H54 (cell line): Measurements from ENCODE around the gene XNDC1N.

Source experiments
- DNase-seq: peaks from one replicate; pipeline ENCODE4 v3.0.0; 2011; ENCODE audit warnings: low spot score, mixed read lengths; ENCODE audit not compliant: insufficient read length
- FAIRE-seq: peaks from 3 replicates; lab custom pipeline; 2011; peaks lifted over from hg19 to GRCh38; lab: Jason Lieb, UNC
- POLR2A ChIP-seq: IDR thresholded peaks from 2 replicates; pipeline ENCODE4 v1.6.1; 2011; ENCODE audit warnings: low read depth, mild to moderate bottlenecking, low read length

XNDC1N gene

DNA sequence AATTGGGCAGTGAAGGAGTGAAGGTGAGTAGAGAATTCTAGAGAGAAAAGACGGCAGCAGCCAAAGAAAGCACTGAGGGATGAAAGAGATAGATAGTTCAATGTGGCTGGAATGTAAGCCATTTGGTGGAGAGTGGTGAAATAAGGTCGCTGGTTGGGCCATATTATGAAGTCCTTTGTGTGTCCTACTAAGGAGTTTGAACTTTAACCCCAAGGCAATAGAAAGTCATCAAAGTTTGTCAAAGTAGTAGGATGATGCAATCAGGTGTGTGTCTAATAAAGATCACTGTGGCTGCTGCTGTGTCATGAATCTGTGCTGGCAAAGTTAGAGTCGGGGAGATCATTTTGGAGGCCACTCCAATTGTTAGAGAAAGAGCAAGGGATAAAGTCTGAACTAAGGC is 19.1 kb upstream of the XNDC1N start:
- no peak for TF ChIP-seq POLR2A
- FAIRE-seq, result no peak
- no peak for DNase-seq

DNA sequence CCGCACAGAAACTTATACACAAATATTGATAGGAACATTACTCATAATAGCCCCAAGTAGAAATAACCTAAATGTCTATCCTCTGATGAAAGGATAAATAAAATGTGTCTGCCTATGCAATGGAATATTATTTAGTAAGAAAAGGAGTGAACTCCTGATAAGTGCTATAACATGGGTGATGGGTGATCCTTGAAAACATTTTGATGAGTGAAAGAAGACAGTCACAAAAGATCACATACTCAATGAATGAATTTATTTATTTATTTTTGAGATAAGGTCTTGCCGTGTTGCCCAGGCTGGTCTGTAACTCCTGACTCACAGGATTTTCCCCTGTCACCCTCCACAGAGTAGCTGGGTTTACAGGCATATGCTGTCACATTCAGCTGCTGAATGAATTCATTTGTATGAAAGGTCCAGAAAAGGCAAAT is 17.8 kb upstream of the XNDC1N start:
- DNase-seq, result peak; percentile 23
- no peak for FAIRE-seq
- no peak for TF ChIP-seq POLR2A

DNA sequence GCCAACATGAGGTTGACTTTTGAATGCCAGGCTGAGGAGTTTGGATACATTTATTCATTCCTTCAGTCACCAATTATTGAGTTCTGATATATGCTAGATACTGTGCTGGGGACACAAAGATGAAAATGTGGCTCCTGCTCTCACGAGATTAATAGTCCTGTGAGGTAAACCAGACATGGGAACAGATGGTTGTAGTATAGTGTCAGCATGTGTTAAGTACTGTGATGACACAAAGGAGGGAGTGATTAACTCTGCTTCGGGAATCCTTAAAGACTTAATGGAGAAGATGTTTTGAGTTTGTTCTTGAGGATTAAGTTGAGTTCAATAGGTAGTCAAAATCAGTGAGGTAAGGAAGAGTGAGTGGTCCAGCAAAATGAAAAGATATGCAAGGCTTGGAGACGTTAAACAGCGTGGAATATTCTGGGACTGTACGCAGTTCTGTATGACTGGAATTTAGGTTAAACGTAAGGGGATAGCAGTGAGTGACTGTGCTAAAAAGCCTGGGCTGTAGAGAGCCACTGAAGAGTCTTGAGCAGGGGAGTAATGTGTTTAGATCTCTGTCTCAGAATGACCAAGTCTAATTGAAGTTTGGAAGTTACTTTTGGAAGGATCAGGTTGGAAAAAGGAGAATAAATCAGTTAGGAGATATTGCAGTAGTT is 12.3 kb upstream of the XNDC1N start:
- no peak for TF ChIP-seq POLR2A
- FAIRE-seq, result no peak
- DNase-seq, result no peak

DNA sequence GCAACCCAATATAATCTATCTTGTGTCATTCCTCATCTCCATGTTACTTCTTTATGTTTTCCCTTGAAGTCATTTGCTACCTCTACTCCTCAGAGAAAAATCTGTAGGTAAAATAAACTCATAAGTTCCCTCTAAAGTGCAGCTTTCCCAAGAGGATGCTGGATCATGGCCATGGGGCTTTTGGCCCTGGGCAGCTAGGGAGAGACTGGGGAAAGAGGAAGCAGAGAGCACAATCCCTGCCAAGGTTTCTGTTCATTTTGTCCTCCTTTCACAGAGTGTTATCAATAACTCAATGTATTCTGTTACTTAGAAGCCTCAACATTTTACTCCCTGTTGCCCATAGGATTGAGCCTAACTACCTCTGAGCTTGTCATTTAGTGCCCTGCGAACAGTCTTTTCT is 9.4 kb upstream of the XNDC1N start:
- TF ChIP-seq POLR2A, result no peak
- FAIRE-seq (no peak), DNase-seq (no peak)

DNA sequence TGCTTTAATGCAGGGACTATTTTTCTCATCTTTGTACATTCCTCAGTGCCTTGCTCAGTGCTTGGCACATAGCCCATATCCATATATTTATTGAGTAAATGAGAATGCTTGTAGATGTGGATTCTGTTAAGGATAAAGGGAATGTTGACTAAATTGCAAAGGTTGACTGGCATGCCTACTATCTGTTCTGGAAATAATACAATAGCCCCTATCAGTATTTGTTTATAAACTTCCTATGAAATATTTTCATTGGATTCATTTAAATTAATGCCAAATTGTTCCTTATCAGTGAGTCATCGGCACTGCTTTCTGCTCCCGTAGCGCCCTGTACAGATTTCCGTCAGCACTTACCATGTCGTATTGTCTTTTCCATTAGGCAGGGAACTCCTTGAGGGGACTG is 8.4 kb upstream of the XNDC1N start:
- no peak for TF ChIP-seq POLR2A
- no peak for FAIRE-seq
- no peak for DNase-seq

DNA sequence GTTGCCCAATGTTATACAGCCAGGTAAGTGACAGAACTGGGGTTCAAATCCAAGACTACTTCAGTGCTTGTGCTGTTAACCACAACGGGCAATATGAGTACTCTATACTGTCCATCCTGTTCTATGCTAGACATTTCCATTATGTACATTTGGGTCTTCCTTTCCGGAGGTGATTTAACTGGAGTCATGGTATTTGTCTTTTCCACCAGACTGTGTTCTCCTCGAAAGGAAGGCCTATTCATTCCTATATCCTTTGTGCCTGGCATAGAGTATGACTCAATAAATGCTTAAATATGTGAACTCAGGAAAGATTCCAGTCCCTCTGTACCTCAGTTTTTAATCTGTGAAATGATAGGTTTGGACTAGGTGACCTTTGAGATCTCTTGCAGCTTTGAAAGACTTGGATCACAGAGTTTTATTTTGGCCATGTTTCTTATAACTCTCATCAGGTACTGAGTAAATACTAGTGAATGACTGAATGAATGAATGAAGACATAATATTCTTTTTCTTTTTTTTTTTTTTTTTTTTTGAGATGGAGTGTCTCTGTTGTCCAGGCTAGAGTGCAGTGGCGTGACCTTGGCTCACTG is 7.0 kb upstream of the XNDC1N start:
- DNase-seq (no peak), FAIRE-seq (no peak)
- TF ChIP-seq POLR2A, result no peak

DNA sequence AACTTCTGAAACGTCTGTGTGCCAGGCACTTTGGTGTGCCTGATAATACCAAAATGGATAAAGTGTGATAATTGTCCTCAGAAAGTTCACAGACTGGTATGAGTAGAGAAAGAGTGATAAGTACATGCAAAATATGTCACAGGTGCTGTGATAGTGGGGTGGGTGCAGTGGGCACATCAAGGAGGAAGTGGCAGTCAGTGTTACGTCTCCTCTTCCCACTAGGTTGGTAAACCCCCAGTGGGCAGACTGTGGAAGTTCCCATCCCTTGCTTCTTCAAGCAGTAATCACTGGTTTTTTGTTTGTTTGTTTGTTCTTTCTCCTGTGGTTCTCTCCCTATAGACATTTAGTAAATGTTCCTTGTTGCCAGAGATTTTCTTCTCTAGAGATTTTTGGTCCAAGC is 5.8 kb upstream of the XNDC1N start:
- no peak for FAIRE-seq
- no peak for TF ChIP-seq POLR2A

DNA sequence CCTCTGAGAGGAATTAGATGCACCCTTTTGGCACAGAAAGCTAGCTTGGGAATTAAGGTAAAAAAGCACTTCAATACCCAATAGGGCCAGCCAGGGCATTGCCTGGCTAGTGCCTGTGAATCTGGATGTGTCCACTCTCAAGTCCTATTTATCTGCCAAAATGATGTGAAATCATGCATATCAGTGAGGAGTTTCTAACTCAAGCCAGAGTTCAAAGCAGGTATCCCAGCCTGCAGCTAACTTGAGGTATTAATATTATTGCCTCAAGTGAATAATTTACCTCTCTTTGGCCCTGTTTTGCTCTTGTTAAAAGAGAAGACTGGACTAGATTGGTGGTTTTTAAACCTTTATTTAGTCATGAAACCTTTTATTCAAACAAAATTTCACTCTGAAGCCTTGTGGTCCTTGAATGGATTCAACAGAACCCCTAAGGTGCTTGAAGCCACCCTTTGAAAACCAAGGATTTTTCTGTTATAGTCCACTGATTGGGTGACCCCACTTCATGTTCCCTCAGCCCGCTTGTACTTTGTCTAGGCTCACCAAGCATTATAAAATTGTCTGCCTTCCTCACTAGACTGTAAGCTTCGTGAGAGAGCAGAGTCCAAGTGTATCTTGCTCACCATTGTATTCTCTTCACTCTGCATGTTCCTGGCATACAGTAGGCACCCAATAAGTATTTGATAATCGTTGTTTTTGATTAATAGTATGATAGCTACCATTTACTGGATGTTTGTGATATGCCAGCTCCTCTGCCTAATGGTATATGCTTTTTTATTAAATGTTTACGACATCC is 4.9 kb upstream of the XNDC1N start:
- no peak for FAIRE-seq
- no peak for TF ChIP-seq POLR2A
- DNase-seq, result no peak

More for the DNA sequence above, 5.8 kb upstream of the XNDC1N start:
- no peak for DNase-seq

DNA sequence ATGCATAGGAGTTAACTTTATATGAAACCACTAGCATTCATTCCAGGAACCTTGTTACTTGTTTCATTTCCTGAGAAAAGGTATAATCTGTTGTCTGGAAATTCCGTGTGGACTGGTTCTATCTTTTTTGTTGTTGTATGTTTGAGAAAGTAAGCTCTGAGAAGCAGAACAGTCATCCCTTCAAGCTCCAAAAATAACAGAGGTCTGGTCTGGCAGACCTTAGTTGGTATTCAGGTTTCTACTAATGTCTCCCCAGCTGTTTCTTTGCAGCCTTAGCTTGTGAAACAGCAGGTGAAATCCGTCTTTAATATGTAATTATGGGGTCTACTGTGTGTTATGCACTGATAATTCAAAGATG is 2.8 kb upstream of the XNDC1N start:
- FAIRE-seq, result no peak
- no peak for DNase-seq
- no peak for TF ChIP-seq POLR2A

DNA sequence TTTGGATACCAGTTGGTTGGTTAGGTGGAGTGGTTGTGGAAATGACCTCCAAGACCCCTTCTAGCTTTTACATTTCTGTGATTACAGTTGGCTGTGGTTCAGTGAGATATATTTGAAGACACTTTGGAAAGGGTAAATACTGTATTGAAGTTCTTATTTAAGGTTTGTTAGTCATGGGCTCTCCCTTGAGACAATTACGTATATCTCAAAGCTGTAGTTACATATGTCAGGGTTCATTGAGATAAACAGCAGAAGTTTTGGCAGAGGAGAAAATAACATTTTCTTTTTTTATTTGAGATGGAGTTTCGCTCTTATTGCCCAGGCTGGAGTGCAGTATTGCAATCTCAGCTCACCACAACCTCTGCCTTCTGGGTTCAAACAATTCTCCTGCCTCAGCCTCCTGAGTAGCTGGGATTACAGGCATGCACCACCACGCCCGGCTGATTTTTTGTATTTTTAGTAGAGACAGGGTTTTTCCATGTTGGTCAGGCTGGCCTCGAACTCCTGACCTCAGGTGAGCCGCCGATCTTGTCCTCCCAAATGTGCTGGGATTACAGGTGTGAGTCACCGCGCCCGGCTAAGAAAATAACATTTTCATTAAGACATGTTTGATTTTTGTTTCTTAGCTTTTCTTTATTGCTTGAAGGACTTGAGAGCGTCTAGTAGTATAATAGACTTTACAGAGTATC is 2.3 kb upstream of the XNDC1N start:
- no peak for TF ChIP-seq POLR2A
- no peak for DNase-seq
- FAIRE-seq, result no peak

DNA sequence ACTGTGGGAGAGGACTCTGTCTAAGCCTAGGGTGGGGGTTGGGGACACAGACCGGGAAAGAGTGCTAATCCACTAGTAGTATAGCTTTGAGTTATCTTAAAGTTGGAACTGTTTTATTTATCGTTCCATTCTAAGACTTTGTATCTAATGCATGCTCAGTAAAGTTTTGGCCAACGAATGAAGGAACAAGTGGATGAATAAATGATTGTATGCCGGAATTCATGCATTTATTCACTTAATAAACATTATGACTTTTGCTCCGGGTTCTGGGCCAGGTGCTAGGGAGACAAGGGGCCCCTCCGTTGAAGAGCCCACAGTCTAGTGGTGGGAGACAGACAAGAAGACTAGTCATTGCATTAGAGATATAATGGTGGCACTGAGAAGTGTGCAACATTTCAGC is 1.1 kb upstream of the XNDC1N start:
- no peak for TF ChIP-seq POLR2A
- FAIRE-seq (no peak), DNase-seq (no peak)

DNA sequence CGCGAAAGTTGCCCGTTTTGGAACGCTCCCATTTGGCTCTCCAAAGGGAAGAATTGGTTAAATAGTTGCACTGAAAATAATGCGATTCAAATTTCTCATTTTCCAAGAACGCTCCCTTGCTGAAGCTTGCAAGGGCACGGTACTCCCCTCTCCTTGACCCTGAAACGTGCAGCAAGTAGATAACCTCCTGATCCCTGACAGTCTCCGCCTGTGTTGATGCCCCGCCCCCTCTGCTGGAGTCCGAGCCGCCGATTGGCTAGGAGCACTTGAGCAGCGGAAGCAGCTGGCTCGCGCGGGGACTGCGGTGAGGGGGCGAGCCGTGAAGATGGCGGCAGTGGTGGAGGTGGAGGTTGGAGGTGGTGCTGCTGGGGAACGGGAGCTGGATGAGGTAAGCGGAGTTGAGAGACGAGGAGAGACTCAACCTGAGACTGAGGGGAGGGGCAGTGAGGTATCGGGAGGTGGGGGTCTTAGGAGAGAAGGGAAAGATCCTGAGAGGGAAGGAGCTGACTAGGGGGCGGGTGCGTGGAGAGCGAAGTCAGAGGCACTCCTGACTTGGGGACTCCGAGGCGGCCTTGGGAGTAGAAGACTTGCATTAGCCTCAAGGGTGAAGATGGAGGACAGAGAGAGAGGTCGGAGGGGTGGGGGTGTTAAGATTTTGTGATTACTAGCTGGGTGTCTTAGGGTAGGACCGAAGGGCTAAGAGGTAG is 496 bp upstream of the XNDC1N start, which contains the start of gene RNF121:
TSS of gene RNF121 (plus strand) at position 310 of the 707 bp plus-strand sequence. CDS start at position 326, 16 bp downstream.
- peak; percentile 93 for TF ChIP-seq POLR2A
- FAIRE-seq (no peak), DNase-seq (peak; percentile 86)

DNA sequence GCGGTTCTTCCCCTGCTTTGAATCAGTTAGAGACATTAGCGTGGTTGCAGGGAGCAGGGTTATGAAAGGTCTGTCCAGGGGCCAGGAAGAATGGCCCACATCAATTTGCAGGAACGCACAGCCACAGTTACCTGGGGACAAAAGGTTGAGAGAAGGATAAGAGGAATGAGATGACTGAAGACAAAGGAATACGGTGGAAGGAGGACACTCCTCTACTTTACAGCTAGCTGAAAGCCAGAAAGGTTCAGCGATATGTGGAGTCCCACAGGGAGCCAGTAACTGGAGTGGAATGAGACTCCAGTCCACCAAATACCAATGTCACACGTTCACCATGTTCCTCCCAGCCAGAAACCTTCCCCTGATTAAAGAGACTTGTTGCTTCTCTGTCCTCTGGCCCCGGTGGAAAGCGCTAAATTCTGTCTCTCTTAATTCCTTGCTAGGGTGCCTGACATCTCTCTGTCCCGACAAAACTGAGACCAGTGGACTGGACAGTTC is 10.7 kb downstream of the XNDC1N start:
- FAIRE-seq (no peak), DNase-seq (no peak)
- TF ChIP-seq POLR2A, result no peak
